ENCODE results near the gene ESR2. TPM values are rescaled to one million over a fixed set of nuclear protein-coding genes. Genes with fewer than 3 reads are reported as not detected.
"Not testable (repeated sequence)": the region's sequence is repeated elsewhere in the genome, so short reads cannot be mapped to it uniquely, and the experiment has no call there.

ESR2 gene
- total RNA-seq, 1 experiment from 2014 or later: 87.8 TPM

- Histone ChIP-seq H3K4me2 (ENCODE audit: low read depth, low read length, poor library complexity, severe bottlenecking) (no peak overlapping the region), H4K20me1 (ENCODE audit: insufficient read depth, low read depth, low read length) (no peaks in the 10 kb centered on the region), H3K9me3 (ENCODE audit: low read length) (no peaks in the 10 kb centered on the region), H3K27ac (ENCODE audit: low read length) (no peak overlapping the region), H3K4me3 (ENCODE audit: low read length) (no peak overlapping the region), H3K27me3 (ENCODE audit: low read length) (no peaks in the 10 kb centered on the region), H3K36me3 (ENCODE audit: insufficient read depth, low read length) (no peaks in the 10 kb centered on the region), H3K9me2 (replicated peaks; ENCODE audit: insufficient read depth, low read length) (no peaks in the 10 kb centered on the region), H3K9ac (ENCODE audit: low read length) (no peak overlapping the region), H2AFZ (ENCODE audit: low read length) (no peak overlapping the region), H3K79me2 (ENCODE audit: low read length) (no peaks in the 10 kb centered on the region), H3K4me1 (ENCODE audit: low read length) (peaks cover 29% of the 10 kb centered on the region)
- DNase-seq: no peak
These were observed 234.5 kb downstream of the ESR2 start for GRCh38 chr14:64059454-64060198.

- DNase-seq: no peak
- Histone ChIP-seq H3K27me3 (ENCODE audit: low read length) (no peaks in the 10 kb centered on the region), H3K9me2 (replicated peaks; ENCODE audit: insufficient read depth, low read length) (no peaks in the 10 kb centered on the region), H3K79me2 (ENCODE audit: low read length) (no peaks in the 10 kb centered on the region), H2AFZ (ENCODE audit: low read length) (no peak overlapping the region), H3K4me3 (ENCODE audit: low read length) (no peak overlapping the region), H3K4me2 (ENCODE audit: low read depth, low read length, poor library complexity, severe bottlenecking) (no peak overlapping the region), H3K9ac (ENCODE audit: low read length) (no peak overlapping the region), H3K4me1 (ENCODE audit: low read length) (peaks cover 16% of the 10 kb centered on the region), H3K36me3 (ENCODE audit: insufficient read depth, low read length) (no peaks in the 10 kb centered on the region), H3K27ac (ENCODE audit: low read length) (no peak overlapping the region), H4K20me1 (ENCODE audit: insufficient read depth, low read depth, low read length) (no peaks in the 10 kb centered on the region), H3K9me3 (ENCODE audit: low read length) (no peaks in the 10 kb centered on the region)
These were observed 240.2 kb downstream of the ESR2 start for GRCh38 chr14:64053694-64054669.

GRCh38 chr14:64049616-64050381, 244.4 kb downstream of the ESR2 start:
- Histone ChIP-seq H3K36me3 (ENCODE audit: insufficient read depth, low read length) (no peaks in the 10 kb centered on the region), H3K27ac (ENCODE audit: low read length) (no peak overlapping the region)

DNA sequence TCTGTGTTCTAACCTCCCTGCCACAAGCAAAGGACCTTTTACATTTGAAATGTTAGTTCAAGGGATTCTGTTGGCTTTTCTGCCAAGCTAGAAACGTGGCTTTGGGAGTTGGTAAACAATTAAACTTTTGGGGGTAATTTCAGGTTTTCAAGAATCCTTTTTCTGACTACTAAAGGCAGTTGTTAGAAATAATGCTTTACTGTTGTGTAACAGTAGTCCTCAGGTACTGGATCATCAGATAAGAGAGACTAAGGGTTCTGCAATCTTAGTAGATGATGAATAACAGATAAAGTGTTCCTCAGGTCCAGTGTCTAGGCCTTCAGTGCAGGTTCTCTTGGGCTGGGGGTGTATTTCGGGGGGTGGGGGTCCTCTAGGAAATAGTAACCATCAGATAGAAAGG, 249.1 kb downstream of the ESR2 start:
- H2AFZ ChIP-seq (ENCODE audit: low read length): no peak overlapping the region
- peaks cover 2% of the 10 kb centered on the region; the same call in 1 of the 2 replicates for H3K4me1 ChIP-seq (ENCODE audit: low read length)
- H3K27me3 ChIP-seq (ENCODE audit: low read length): no peaks in the 10 kb centered on the region
- H3K27ac ChIP-seq (ENCODE audit: low read length): no peak overlapping the region
- no peaks in the 10 kb centered on the region for H3K9me3 ChIP-seq (ENCODE audit: low read length)
- H4K20me1 ChIP-seq (ENCODE audit: insufficient read depth, low read depth, low read length): no peaks in the 10 kb centered on the region
- no peaks in the 10 kb centered on the region for H3K79me2 ChIP-seq (ENCODE audit: low read length)
- H3K9ac ChIP-seq (ENCODE audit: low read length): no peak overlapping the region
- H3K4me2 ChIP-seq (ENCODE audit: low read depth, low read length, poor library complexity, severe bottlenecking): no peak overlapping the region
- H3K9me2 ChIP-seq (replicated peaks; ENCODE audit: insufficient read depth, low read length): no peaks in the 10 kb centered on the region
- no peak for DNase-seq
- H3K36me3 ChIP-seq (ENCODE audit: insufficient read depth, low read length): no peaks in the 10 kb centered on the region
- H3K4me3 ChIP-seq (ENCODE audit: low read length): no peak overlapping the region

More at GRCh38 chr14:64049616-64050381, 244.4 kb downstream of the ESR2 start:
- Histone ChIP-seq H3K4me1 (ENCODE audit: low read length) (peaks cover 7% of the 10 kb centered on the region; the same call in 1 of the 2 replicates), H4K20me1 (ENCODE audit: insufficient read depth, low read depth, low read length) (no peaks in the 10 kb centered on the region), H3K79me2 (ENCODE audit: low read length) (no peaks in the 10 kb centered on the region), H3K9me3 (ENCODE audit: low read length) (no peaks in the 10 kb centered on the region), H3K9ac (ENCODE audit: low read length) (no peak overlapping the region), H3K9me2 (replicated peaks; ENCODE audit: insufficient read depth, low read length) (no peaks in the 10 kb centered on the region), H3K27me3 (ENCODE audit: low read length) (no peaks in the 10 kb centered on the region), H3K4me3 (ENCODE audit: low read length) (no peak overlapping the region), H2AFZ (ENCODE audit: low read length) (no peak overlapping the region), H3K4me2 (ENCODE audit: low read depth, low read length, poor library complexity, severe bottlenecking) (no peak overlapping the region)
- DNase-seq: no peak

DNA sequence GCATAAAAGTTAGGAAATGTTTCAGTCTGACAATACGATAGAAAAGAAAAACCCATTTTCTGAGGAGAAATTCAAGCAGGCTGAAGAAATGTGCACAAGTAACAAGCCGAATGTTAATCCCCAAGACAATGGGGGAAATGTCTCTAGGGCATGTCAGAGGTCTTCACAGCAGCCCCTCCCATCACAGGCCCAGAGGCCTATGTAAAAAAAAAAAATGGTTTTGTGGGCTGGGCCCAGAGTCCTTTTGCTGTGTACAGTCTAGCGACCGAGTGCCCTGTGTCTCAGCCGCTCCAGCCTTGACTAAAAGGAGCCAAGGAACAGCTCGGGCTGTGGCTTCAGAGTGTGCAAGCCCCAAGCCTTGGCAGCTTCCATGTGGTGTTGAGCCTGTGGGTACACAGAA, 250.9 kb downstream of the ESR2 start:
- H2AFZ ChIP-seq (ENCODE audit: low read length); H3K36me3 ChIP-seq (ENCODE audit: insufficient read depth, low read length); H3K9me2 ChIP-seq (replicated peaks; ENCODE audit: insufficient read depth, low read length); H3K9me3 ChIP-seq (ENCODE audit: low read length); H3K79me2 ChIP-seq (ENCODE audit: low read length); H3K27ac ChIP-seq (ENCODE audit: low read length); H3K4me2 ChIP-seq (ENCODE audit: low read depth, low read length, poor library complexity, severe bottlenecking); H3K4me1 ChIP-seq (ENCODE audit: low read length); H3K27me3 ChIP-seq (ENCODE audit: low read length); H3K4me3 ChIP-seq (ENCODE audit: low read length); DNase-seq; H3K9ac ChIP-seq (ENCODE audit: low read length); H4K20me1 ChIP-seq (ENCODE audit: insufficient read depth, low read depth, low read length): not testable (repeated sequence)

DNA sequence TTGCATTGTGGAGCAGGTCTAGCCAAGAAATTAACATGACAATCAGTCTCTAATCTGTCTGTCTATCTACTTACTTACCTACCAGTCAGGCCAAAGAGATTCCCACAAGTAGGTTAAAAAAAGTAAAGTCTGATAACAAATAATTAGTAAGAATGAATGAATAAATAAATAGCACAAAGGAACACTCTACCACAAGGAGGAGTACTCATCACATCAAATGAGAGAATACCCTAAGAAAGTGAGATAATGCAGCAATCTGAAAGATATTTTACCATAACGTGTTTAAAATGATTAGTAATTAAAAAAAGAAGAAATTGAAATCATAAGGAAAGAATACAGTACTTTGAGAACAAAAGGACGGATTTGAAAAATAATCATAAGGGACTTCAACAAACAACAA, 254.1 kb downstream of the ESR2 start:
- Histone ChIP-seq H3K4me2 (ENCODE audit: low read depth, low read length, poor library complexity, severe bottlenecking) (no peak overlapping the region), H3K9me3 (ENCODE audit: low read length) (no peaks in the 10 kb centered on the region), H3K27ac (ENCODE audit: low read length) (no peak overlapping the region), H3K9ac (ENCODE audit: low read length) (no peak overlapping the region), H4K20me1 (ENCODE audit: insufficient read depth, low read depth, low read length) (no peaks in the 10 kb centered on the region), H3K9me2 (replicated peaks; ENCODE audit: insufficient read depth, low read length) (no peaks in the 10 kb centered on the region), H3K4me3 (ENCODE audit: low read length) (no peak overlapping the region), H3K79me2 (ENCODE audit: low read length) (no peaks in the 10 kb centered on the region), H2AFZ (ENCODE audit: low read length) (no peak overlapping the region), H3K4me1 (ENCODE audit: low read length) (no peaks in the 10 kb centered on the region), H3K27me3 (ENCODE audit: low read length) (no peaks in the 10 kb centered on the region), H3K36me3 (ENCODE audit: insufficient read depth, low read length) (no peaks in the 10 kb centered on the region)
- peak; percentile 59 for DNase-seq

DNA sequence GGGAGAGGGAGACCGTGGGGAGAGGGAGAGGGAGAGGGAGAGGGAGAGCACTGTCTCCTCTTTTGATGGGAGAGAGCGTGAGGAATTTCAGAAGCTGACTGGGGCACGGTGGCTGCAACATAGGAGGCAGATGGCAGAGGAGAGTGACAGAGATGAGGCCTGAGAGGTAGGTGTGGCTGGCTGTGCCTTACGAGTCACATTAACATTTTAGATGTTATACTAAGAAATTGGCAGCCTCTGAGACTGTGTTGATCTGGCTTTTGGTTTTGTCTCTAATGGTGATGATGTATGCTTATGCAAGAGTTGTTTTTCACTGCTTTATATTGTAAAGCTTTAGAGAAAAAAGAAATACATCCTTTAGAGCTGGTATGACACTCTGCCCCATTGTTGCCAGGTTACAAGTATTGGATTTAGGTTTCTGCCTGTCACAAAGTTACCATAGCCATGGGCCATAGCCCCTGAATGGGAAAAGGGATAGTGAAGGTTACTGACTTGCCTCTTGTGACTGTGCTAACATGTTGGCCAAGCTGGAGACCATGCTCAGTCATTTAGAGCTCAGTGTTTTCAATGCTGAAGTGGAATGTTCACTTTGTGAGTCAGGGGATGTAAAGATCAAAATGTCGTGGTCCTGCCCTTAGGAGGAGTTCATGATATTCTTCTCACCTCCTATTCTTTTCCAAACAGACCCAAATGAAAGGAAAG, 255.2 kb downstream of the ESR2 start:
- Histone ChIP-seq H3K4me1 (ENCODE audit: low read length) (no peaks in the 10 kb centered on the region), H3K36me3 (ENCODE audit: insufficient read depth, low read length) (no peaks in the 10 kb centered on the region), H3K27me3 (ENCODE audit: low read length) (no peaks in the 10 kb centered on the region)

More for the DNA sequence above, 255.2 kb downstream of the ESR2 start:
- no peak overlapping the region for H2AFZ ChIP-seq (ENCODE audit: low read length)
- no peak overlapping the region for H3K9ac ChIP-seq (ENCODE audit: low read length)
- no peaks in the 10 kb centered on the region for H3K9me3 ChIP-seq (ENCODE audit: low read length)
- H3K4me2 ChIP-seq (ENCODE audit: low read depth, low read length, poor library complexity, severe bottlenecking): no peak overlapping the region
- H3K4me3 ChIP-seq (ENCODE audit: low read length): no peak overlapping the region
- DNase-seq: no peak
- no peaks in the 10 kb centered on the region for H3K79me2 ChIP-seq (ENCODE audit: low read length)
- H3K27ac ChIP-seq (ENCODE audit: low read length): no peak overlapping the region
- H3K9me2 ChIP-seq (replicated peaks; ENCODE audit: insufficient read depth, low read length): no peaks in the 10 kb centered on the region
- no peaks in the 10 kb centered on the region for H4K20me1 ChIP-seq (ENCODE audit: insufficient read depth, low read depth, low read length)

Data from Karpas-422 (cell line).